Thymus (tissue), 11 donors: ENCODE results near the gene SPACA4. TPM values are rescaled to one million over a fixed set of nuclear protein-coding genes. Genes with fewer than 3 reads are reported as not detected.
"Not testable (repeated sequence)": the region's sequence is repeated elsewhere in the genome, so short reads cannot be mapped to it uniquely, and the experiment has no call there.

Source experiments
- DNase-seq, 9 donors: peaks; one replicate each; pipeline ENCODE4 v3.0.0-alpha.2; 2013; ENCODE audit warnings: low spot score in 9 of 9, low read depth in 6 of 9, missing footprints in 1 of 9
- H3K27ac ChIP-seq, 2 donors: one replicate each; pipeline ENCODE4 v1.5.1; 2013; ENCODE audit warnings: control low read depth in 1 of 2, low read depth in 1 of 2, low read length in 1 of 2, mild to moderate bottlenecking in 1 of 2, moderate library complexity in 1 of 2
- H3K27me3 ChIP-seq, 2 donors: one replicate each; pipeline ENCODE4 v1.5.1; 2013; ENCODE audit warnings: low read length in 1 of 2; ENCODE audit not compliant: control insufficient read depth in 2 of 2, insufficient read depth in 1 of 2
- H3K36me3 ChIP-seq, 2 donors: one replicate each; pipeline ENCODE4 v1.5.1; 2013; ENCODE audit warnings: low read length in 1 of 2, mild to moderate bottlenecking in 1 of 2, moderate library complexity in 1 of 2; ENCODE audit not compliant: control insufficient read depth in 2 of 2, insufficient read depth in 2 of 2
- H3K4me1 ChIP-seq, 2 donors: one replicate each; pipeline ENCODE4 v1.5.1; 2013; ENCODE audit warnings: low read length in 2 of 2; ENCODE audit not compliant: control insufficient read depth in 2 of 2, insufficient read depth in 2 of 2
- H3K4me3 ChIP-seq, 2 donors: one replicate each; pipeline ENCODE4 v1.5.1; 2013; ENCODE audit warnings: low read length in 2 of 2, control low read depth in 1 of 2, mild to moderate bottlenecking in 1 of 2
- H3K9me3 ChIP-seq, 2 donors: one replicate each; pipeline ENCODE4 v1.5.1; 2013; ENCODE audit warnings: low read length in 1 of 2, mild to moderate bottlenecking in 1 of 2; ENCODE audit not compliant: control insufficient read depth in 2 of 2, insufficient read depth in 1 of 2
- WGBS: extraction: QIAGEN DNeasy Blood & Tissue Kit; methylation state at CpG from one replicate; pipeline ENCODE4 v1.1.7; 2013; 5-methylcytosine and 5-hydroxymethylcytosine counted together
- polyA plus RNA-seq: library from polyadenylated mRNA; stranded (reverse); fragments of 200-250 nt; gene quantifications from one replicate; pipeline ENCODE4 v1.2.3, GENCODE V29; 2013
- total RNA-seq: library from RNA; stranded (reverse); fragments of 120-200 nt; gene quantifications from one replicate; pipeline ENCODE4 v1.2.4, GENCODE V29; 2013
- donor health status: healthy.

SPACA4 gene
- total and polyA plus RNA-seq, 2 donors: not detected

- WGBS: 68% methylated on average over 47 of the region's 47 CpGs
- Histone ChIP-seq H3K36me3 (peaks cover 46 to 51% of the 10 kb centered on the region in 2 donors), H3K4me3 (no peak overlapping the region)
Observed at GRCh38 chr19:48630296-48631063, 23.9 kb downstream of the SPACA4 start.

GRCh38 chr19:48631225-48631624 lies 24.7 kb downstream of the SPACA4 start:
- Histone ChIP-seq H3K4me1 (peaks cover 17 to 56% of the 10 kb centered on the region in 2 donors), H3K9me3 (peaks cover 0 to 9% of the 10 kb centered on the region in 2 donors), H3K4me3 (no peak overlapping the region), H3K27me3 (no peaks in the 10 kb centered on the region), H3K36me3 (peaks cover 41 to 44% of the 10 kb centered on the region in 2 donors), H3K27ac (no peak overlapping the region)
- no peak for DNase-seq
- WGBS: 95% methylated on average over 3 of the region's 3 CpGs

More at GRCh38 chr19:48630296-48631063, 23.9 kb downstream of the SPACA4 start:
- Histone ChIP-seq H3K9me3 (peaks cover 0 to 9% of the 10 kb centered on the region in 2 donors), H3K27me3 (no peaks in the 10 kb centered on the region), H3K4me1 (peaks cover 17 to 51% of the 10 kb centered on the region in 2 donors), H3K27ac (peak overlapping the region in 1 of 2 donors; percentile 44)
- no peak for DNase-seq

GRCh38 chr19:48632286-48632685 lies 25.7 kb downstream of the SPACA4 start:
- H3K9me3 ChIP-seq, H3K27me3 ChIP-seq, DNase-seq, H3K27ac ChIP-seq, H3K4me3 ChIP-seq: not testable (repeated sequence)
- Histone ChIP-seq H3K4me1 (peaks cover 17 to 60% of the 10 kb centered on the region in 2 donors), H3K36me3 (peaks cover 36 to 44% of the 10 kb centered on the region in 2 donors)
- 96% methylated on average over 11 of the region's 11 CpGs for WGBS

GRCh38 chr19:48632692-48633147 lies 26.2 kb downstream of the SPACA4 start:
- H3K9me3 ChIP-seq: peaks cover 0 to 9% of the 10 kb centered on the region in 2 donors
- no peak for DNase-seq
- H3K27me3 ChIP-seq: no peaks in the 10 kb centered on the region
- H3K4me3 ChIP-seq: no peak overlapping the region
- peaks cover 17 to 60% of the 10 kb centered on the region in 2 donors for H3K4me1 ChIP-seq
- peaks cover 32 to 42% of the 10 kb centered on the region in 2 donors for H3K36me3 ChIP-seq
- H3K27ac ChIP-seq: peak overlapping the region in 1 of 2 donors; percentile 28

DNA sequence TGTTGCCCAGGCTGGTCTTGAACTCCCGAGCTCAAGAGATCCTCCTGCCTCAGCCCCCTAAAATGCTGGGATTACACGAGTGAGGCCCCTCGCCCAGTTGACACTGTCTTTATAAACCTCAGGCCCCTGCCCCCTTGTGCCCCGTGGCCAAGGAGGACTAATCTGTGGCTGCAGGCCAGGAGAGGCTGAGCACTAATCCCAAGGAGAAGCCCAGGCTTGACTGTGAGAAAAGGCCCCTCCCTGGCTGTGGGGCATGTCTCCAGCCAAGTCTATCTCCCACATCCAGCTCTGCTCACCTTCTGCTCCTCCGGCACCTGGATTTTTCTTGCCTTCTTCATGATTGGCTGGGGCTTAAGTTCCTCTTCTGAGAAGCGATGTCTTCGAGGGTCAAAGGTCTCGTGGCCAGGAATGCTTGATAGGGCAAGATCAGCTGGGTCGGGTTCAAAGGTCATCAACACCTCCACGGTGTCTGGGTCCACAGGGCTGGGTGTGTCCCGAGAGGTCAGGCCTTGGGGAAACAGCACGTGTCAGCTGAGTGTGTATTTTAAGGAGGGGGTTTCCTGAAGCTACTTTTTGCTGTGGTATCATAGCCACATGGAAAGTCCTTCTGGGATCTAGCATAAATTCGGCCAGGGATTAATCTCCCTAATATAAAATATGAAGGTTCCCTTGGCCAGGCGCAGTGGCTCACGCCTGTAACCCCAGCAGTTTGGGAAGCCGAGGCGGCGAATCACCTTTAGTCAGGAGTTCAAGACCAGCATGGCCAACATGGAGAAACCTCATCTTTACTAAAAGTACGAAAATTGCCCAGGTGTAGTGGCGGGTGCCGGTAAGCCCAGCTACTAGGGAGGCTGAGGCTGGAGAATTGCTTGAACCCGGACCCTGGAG lies 26.9 kb downstream of the SPACA4 start:
- 93% methylated on average over 22 of the region's 22 CpGs for WGBS
- no peak for DNase-seq
- Histone ChIP-seq H3K27me3 (no peaks in the 10 kb centered on the region), H3K4me3 (no peak overlapping the region), H3K4me1 (peaks cover 19 to 67% of the 10 kb centered on the region in 2 donors), H3K27ac (peak overlapping the region; percentile 42 to 86), H3K9me3 (peaks cover 0 to 9% of the 10 kb centered on the region in 2 donors), H3K36me3 (peaks cover 32 to 35% of the 10 kb centered on the region in 2 donors)

DNA sequence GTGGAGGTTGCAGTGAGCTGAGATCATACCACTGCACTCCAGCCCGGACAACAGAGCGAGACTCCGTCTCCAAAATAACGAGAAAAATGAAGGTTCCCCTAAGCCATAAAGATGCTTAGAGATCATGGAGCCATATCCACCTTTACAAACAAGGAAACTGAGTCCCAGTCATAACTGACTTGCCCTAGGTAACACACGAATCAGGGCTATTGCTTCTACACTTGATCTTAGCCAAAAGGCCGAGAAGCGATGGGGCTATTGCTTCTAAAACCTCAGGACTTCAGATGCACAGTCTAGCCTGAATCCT lies 27.4 kb downstream of the SPACA4 start:
- 79% methylated on average over 7 of the region's 7 CpGs for WGBS
- peaks cover 23 to 73% of the 10 kb centered on the region in 2 donors for H3K4me1 ChIP-seq
- H3K27ac ChIP-seq: peak overlapping the region; percentile 77 to 86
- peaks cover 0 to 9% of the 10 kb centered on the region in 2 donors for H3K9me3 ChIP-seq
- peak overlapping the region; percentile 19 to 77 for H3K4me3 ChIP-seq
- H3K27me3 ChIP-seq: peaks cover 0 to 2% of the 10 kb centered on the region in 2 donors
- H3K36me3 ChIP-seq: peaks cover 29 to 32% of the 10 kb centered on the region in 2 donors
- no peak for DNase-seq

- Histone ChIP-seq H3K9me3 (peaks cover 0 to 9% of the 10 kb centered on the region in 2 donors), H3K36me3 (peaks cover 23 to 27% of the 10 kb centered on the region in 2 donors), H3K4me3 (peak overlapping the region; percentile 19 to 77), H3K27ac (peak overlapping the region; percentile 86 to 89), H3K27me3 (peaks cover 0 to 8% of the 10 kb centered on the region in 2 donors), H3K4me1 (peaks cover 23 to 71% of the 10 kb centered on the region in 2 donors)
- DNase-seq: peak in 8 of 9 donors; percentile 81 to 96 (median 90)
- WGBS: 5% methylated on average over 37 of the region's 37 CpGs
Observed at GRCh38 chr19:48634424-48635262, 28.1 kb downstream of the SPACA4 start.

- Histone ChIP-seq H3K4me1 (peaks cover 23 to 63% of the 10 kb centered on the region in 2 donors), H3K4me3 (peak overlapping the region; percentile 71 to 77), H3K9me3 (peaks cover 0 to 4% of the 10 kb centered on the region in 2 donors), H3K27me3 (peaks cover 0 to 14% of the 10 kb centered on the region in 2 donors), H3K27ac (peak overlapping the region; percentile 91 to 98), H3K36me3 (peaks cover 15 to 22% of the 10 kb centered on the region in 2 donors)
- DNase-seq: peak in 3 of 9 donors; percentile 63 to 79 (median 69)
- 1% methylated on average over 67 of the region's 67 CpGs for WGBS
Observed at GRCh38 chr19:48635263-48635965, 28.9 kb downstream of the SPACA4 start.
